GM18519 (cell line): ENCODE results near the gene STPG3.
A peak's percentile ranks its signal among the peaks of the same experiment; 100 is the strongest.

Experiments
- ATAC-seq: cut with Tn5 transposase; IDR thresholded peaks from one replicate; pipeline ENCODE4 v1.9.1; 2021; ENCODE audit warnings: mild to moderate bottlenecking, moderate library complexity; ENCODE audit not compliant: unreplicated experiment, low FRiP score

STPG3 gene

GRCh38 chr9:137299203-137299565, 48.1 kb downstream of the STPG3 start:
- no peak for ATAC-seq

DNA sequence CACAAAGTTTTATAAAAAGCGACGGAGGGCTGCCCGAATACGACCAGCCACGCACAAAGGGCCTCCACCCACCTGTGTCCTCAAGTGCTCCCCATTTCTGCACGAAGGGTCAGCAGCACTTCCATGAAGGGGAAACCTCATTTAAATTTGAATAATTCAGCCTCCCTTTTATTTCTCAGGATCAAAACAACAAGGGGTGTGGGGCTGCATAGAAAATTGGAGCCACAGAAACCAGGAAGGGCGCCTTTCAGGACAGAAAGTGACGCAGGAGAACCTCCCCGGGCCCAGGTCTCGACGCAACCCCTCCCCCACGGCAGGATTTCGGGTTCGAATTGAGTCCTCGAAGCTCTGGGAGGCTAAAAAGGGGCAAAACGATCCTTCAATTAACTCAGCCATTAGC, 48.9 kb downstream of the STPG3 start:
- ATAC-seq, result no peak

GRCh38 chr9:137300567-137301080, 49.5 kb downstream of the STPG3 start:
- ATAC-seq, result no peak

DNA sequence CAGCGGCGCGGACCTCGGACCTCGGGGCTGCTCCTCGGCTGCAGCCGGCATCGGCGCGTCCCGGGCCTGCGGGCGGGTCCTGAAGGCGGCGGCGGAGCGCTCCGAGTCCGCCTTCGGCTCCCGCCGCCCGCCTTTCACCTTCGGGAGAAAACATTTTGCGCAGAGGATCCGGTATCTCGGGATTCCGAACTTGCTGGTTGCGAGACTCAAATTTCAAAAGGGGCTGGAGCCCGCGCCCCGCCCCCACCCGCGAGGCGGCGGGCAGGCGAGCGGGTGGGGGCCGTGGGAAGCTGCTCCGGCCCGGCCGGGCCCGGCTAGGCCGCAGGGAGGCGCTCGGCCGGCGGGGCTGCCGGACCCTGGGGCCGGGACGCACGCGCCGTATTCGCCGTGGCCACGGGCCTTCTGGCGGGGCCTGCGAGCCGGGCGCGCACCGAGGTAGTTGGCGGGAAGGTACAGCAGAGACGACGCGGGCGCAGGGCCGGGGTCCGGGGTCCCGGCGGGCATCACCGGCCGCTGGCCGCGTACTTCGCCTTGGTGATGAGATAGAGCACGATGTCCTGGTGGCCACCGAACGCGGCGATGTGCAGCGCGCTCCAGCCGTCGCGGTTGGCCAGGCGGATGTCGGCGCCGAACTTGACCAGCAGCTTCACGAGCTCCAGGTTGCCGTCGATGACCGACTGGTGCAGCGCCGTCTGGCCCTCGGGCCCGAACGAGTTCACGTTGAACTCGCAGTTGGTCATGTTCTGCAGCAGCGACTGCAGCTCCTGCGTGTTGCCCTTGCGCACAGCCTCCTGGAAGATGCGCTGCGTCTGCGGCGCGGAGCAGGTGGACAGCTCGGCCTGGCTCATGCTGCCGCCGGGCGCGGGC, 50.2 kb downstream of the STPG3 start:
- ATAC-seq, result peak; percentile 12

GRCh38 chr9:137302118-137302448, 51.0 kb downstream of the STPG3 start, which contains the start of gene NRARP:
NRARP (minus strand) TSS chr9:137302271; CDS start chr9:137301928, 343 bp downstream.
- peak; percentile 55 for ATAC-seq

DNA sequence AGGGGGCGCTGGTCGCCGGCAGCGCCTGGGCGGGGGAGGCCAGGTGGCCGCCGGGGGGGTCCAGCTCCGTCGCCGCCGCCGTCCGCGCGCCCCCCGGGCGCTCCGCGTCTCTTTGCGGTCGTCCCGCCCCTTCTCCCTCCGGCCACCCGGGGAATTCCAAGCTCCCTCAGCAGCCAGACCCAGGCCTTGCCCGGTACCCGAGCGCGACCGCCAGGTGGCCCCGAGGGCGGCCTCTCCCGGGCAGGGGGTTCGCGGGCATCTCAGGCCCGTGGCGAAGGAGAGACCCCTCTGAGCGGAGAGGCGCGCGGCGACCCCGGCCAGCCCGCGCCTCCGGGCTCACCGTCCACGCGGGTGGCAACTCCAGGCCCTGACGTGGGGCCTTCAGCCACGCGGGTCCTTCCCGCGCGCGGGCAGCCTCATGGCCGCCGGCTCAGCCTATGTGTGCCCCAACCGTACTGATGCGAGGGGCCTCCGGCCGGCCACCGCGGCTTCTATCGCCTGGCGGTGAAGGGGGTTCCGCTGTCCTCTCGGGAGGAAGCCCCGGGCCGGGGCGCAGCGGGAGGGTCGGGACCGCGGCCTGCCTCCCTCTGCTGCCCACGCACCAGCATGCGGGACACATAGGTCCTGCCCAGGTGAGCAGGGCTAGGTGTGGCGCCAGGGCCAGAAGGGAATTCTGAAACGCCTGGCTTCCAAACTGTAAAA, 51.5 kb downstream of the STPG3 start:
- peak; percentile 34 for ATAC-seq
